SK-N-SH treated with all-trans-retinoic acid at 6 μM for 48 hours (cell line): Measurements from ENCODE around the gene LAMA2.

Experiments used
- ATAC-seq: fragments of 200-7000 bp; cut with Tn5 transposase; 3 replicates; pipeline ENCODE4 v1.9.1; 2020; ENCODE audit warnings: mild to moderate bottlenecking, moderate library complexity
- ARNTL ChIP-seq: fragments of 450-650 bp; formaldehyde crosslinking; IDR thresholded peaks from 2 replicates; pipeline ENCODE4 v1.5.0; 2020; ENCODE audit warnings: low read depth, mild to moderate bottlenecking, moderate library complexity, borderline replicate concordance
- BACH2 ChIP-seq: fragments of 250-450 bp; sonication (Bioruptor Pico); IDR thresholded peaks from 2 replicates; pipeline ENCODE4 v1.9.0; 2021; ENCODE audit warnings: mild to moderate bottlenecking, borderline replicate concordance
- ESRRG ChIP-seq: fragments of 250-450 bp; sonication (Bioruptor Pico); IDR thresholded peaks from 2 replicates; pipeline ENCODE4 v1.6.1; 2021; ENCODE audit warnings: mild to moderate bottlenecking
- GLIS3 ChIP-seq: fragments of 250-450 bp; sonication (Bioruptor Pico); IDR thresholded peaks from 2 replicates; pipeline ENCODE4 v1.5.0; 2020; ENCODE audit warnings: mild to moderate bottlenecking, moderate library complexity
- ISL1 ChIP-seq: fragments of 250-450 bp; sonication (Bioruptor Pico); IDR thresholded peaks from 2 replicates; pipeline ENCODE4 v2.1.2; 2022; ENCODE audit warnings: mild to moderate bottlenecking, moderate library complexity
- OSR1 ChIP-seq: fragments of 250-450 bp; sonication (Bioruptor Pico); IDR thresholded peaks from 2 replicates; pipeline ENCODE4 v1.8.0; 2022; ENCODE audit warnings: moderate library complexity, mild to moderate bottlenecking, inconsistent platforms
- PPARA ChIP-seq: fragments of 250-450 bp; sonication (Bioruptor Pico); IDR thresholded peaks from 2 replicates; pipeline ENCODE4 v1.5.0; 2020; ENCODE audit warnings: mild to moderate bottlenecking, borderline replicate concordance
- RARB ChIP-seq: fragments of 250-450 bp; sonication (Bioruptor Pico); IDR thresholded peaks from 2 replicates; pipeline ENCODE4 v1.8.0; 2021; ENCODE audit warnings: mild to moderate bottlenecking, moderate library complexity
- SNAI2 ChIP-seq: fragments of 250-450 bp; sonication (Bioruptor Pico); IDR thresholded peaks from 2 replicates; pipeline ENCODE4 v1.5.0; 2020; ENCODE audit warnings: mild to moderate bottlenecking, moderate library complexity
- TCF4 ChIP-seq: fragments of 250-450 bp; sonication (Bioruptor Pico); IDR thresholded peaks from 2 replicates; pipeline ENCODE4 v1.8.0; 2021; ENCODE audit warnings: mild to moderate bottlenecking, moderate library complexity, borderline replicate concordance
- TOX ChIP-seq: fragments of 250-450 bp; sonication (Bioruptor Pico); IDR thresholded peaks from 2 replicates; pipeline ENCODE4 v1.8.0; 2021; ENCODE audit warnings: mild to moderate bottlenecking, moderate library complexity, borderline replicate concordance
- ZFP3 ChIP-seq: fragments of 250-450 bp; sonication (Bioruptor Pico); IDR thresholded peaks from 2 replicates; pipeline ENCODE4 v1.5.0; 2020; ENCODE audit warnings: mild to moderate bottlenecking, moderate library complexity
- ZFP30 ChIP-seq: fragments of 450-650 bp; formaldehyde crosslinking; IDR thresholded peaks from 2 replicates; pipeline ENCODE4 v1.5.0; 2022; ENCODE audit warnings: mild to moderate bottlenecking, moderate library complexity
- ZNF565 ChIP-seq: fragments of 450-650 bp; formaldehyde crosslinking; conservative IDR thresholded peaks from 2 replicates; pipeline ENCODE4 v1.5.0; 2020; ENCODE audit warnings: low read depth, mild to moderate bottlenecking, moderate library complexity
- ZNF70 ChIP-seq: fragments of 450-650 bp; formaldehyde crosslinking; IDR thresholded peaks from 2 replicates; pipeline ENCODE4 v1.5.0; 2020; ENCODE audit warnings: mild to moderate bottlenecking, moderate library complexity
- ZNF8 ChIP-seq: fragments of 450-650 bp; formaldehyde crosslinking; IDR thresholded peaks from 2 replicates; pipeline ENCODE4 v1.5.0; 2020; ENCODE audit warnings: mild to moderate bottlenecking, moderate library complexity
- TF ChIP-seq, protein P1 (sequence below): fragments of 250-450 bp; sonication (Bioruptor Pico); IDR thresholded peaks from 2 replicates; pipeline ENCODE4 v1.8.0; 2020; ENCODE audit warnings: mild to moderate bottlenecking, moderate library complexity, borderline replicate concordance
- TF ChIP-seq, protein P2 (sequence below): fragments of 250-450 bp; sonication (Bioruptor Pico); IDR thresholded peaks from 2 replicates; pipeline ENCODE4 v1.8.0; 2021; ENCODE audit warnings: low read depth, mild to moderate bottlenecking, moderate library complexity, borderline replicate concordance
- TF ChIP-seq, protein P3 (sequence below): fragments of 250-450 bp; sonication (Bioruptor Pico); IDR thresholded peaks from 2 replicates; pipeline ENCODE4 v1.5.1; 2020; ENCODE audit warnings: low read depth, mild to moderate bottlenecking, moderate library complexity

Gene LAMA2

DNA sequence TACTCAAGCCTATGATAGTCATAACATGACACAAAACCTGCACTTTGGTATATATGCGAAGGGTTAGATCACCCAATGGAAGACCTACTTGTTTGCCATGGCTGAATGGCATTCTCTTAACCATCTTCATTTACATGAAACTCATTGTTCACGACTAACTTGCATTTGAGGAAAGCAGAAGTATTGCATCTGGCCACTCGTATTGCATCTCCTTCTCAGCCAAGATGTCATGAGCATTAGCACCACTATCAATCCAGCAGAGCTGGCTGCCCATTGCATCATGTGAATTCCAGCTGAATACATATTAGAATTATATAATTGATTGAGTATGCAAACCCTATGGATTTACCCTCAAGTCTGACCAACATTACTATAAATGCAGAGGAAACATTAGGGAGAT lies 390.2 kb downstream of the LAMA2 start:
- no peak for TF ChIP-seq OSR1 (CRISPR knock-in tag)
- TF ChIP-seq BACH2 (CRISPR knock-in tag), result no peak
- no peak for TF ChIP-seq ZFP3 (CRISPR knock-in tag)
- TF ChIP-seq, all 23 proteins: peak for 0
- ATAC-seq, result no peak

DNA sequence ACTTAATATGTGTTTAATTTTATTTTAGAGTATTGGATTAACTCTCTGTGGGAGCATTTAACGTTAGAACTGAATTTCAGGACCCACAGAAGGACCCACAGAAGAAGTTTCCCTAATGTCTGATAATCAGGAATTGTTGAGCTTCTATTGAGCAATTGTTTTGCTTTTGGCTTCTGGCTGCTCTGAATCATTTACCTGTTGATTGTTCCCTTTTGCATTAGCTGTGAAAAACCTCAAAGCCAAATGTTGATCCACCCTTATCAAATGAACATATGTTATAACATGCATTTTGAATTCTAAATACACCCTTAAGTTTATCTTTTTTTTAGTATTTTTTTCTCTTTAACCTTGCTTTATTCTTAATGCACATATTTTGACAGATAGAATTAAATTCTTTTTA lies 393.5 kb downstream of the LAMA2 start:
- ATAC-seq, result no peak

DNA sequence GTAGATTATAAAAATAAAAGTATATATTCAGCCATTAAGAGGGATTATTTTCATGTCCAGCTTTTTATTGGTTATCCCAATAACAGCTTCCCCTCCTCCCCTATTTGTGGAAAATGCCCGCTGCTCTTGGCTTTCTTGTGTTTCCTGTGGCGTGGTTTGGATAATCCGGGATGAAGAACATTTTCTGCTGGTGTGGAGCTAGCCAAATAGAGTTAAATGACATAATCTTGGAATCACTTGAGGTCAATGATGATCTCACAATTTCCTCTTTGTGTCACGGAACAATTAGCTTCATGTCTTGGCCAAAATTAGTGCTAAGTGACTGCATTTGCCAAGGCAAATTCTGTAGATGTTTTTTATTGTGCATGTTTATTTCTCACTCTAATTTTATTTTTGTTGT lies 394.0 kb downstream of the LAMA2 start:
- no peak for ATAC-seq

More for the DNA sequence above, 393.5 kb downstream of the LAMA2 start:
- TF ChIP-seq SNAI2 (no peak), TCF4 (CRISPR knock-in tag) (no peak), ZNF70 (CRISPR knock-in tag) (no peak), ESRRG (CRISPR knock-in tag) (no peak), ZFP3 (CRISPR knock-in tag) (no peak), GLIS3 (CRISPR knock-in tag) (no peak), ZNF565 (no peak), BACH2 (CRISPR knock-in tag) (no peak), RARB (CRISPR knock-in tag) (no peak), ISL1 (CRISPR knock-in tag) (no peak), ARNTL (CRISPR knock-in tag) (no peak), ZFP30 (CRISPR knock-in tag) (no peak), PPARA (CRISPR knock-in tag) (no peak), OSR1 (CRISPR knock-in tag) (no peak), ZNF8 (CRISPR knock-in tag) (no peak)
- TF ChIP-seq, protein P1, sequence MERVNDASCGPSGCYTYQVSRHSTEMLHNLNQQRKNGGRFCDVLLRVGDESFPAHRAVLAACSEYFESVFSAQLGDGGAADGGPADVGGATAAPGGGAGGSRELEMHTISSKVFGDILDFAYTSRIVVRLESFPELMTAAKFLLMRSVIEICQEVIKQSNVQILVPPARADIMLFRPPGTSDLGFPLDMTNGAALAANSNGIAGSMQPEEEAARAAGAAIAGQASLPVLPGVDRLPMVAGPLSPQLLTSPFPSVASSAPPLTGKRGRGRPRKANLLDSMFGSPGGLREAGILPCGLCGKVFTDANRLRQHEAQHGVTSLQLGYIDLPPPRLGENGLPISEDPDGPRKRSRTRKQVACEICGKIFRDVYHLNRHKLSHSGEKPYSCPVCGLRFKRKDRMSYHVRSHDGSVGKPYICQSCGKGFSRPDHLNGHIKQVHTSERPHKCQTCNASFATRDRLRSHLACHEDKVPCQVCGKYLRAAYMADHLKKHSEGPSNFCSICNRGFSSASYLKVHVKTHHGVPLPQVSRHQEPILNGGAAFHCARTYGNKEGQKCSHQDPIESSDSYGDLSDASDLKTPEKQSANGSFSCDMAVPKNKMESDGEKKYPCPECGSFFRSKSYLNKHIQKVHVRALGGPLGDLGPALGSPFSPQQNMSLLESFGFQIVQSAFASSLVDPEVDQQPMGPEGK, result no peak
- TF ChIP-seq, protein P2, sequence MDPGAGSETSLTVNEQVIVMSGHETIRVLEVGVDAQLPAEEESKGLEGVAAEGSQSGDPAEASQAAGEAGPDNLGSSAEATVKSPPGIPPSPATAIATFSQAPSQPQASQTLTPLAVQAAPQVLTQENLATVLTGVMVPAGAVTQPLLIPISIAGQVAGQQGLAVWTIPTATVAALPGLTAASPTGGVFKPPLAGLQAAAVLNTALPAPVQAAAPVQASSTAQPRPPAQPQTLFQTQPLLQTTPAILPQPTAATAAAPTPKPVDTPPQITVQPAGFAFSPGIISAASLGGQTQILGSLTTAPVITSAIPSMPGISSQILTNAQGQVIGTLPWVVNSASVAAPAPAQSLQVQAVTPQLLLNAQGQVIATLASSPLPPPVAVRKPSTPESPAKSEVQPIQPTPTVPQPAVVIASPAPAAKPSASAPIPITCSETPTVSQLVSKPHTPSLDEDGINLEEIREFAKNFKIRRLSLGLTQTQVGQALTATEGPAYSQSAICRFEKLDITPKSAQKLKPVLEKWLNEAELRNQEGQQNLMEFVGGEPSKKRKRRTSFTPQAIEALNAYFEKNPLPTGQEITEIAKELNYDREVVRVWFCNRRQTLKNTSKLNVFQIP (CRISPR knock-in tag), result no peak
- TF ChIP-seq, protein P3, sequence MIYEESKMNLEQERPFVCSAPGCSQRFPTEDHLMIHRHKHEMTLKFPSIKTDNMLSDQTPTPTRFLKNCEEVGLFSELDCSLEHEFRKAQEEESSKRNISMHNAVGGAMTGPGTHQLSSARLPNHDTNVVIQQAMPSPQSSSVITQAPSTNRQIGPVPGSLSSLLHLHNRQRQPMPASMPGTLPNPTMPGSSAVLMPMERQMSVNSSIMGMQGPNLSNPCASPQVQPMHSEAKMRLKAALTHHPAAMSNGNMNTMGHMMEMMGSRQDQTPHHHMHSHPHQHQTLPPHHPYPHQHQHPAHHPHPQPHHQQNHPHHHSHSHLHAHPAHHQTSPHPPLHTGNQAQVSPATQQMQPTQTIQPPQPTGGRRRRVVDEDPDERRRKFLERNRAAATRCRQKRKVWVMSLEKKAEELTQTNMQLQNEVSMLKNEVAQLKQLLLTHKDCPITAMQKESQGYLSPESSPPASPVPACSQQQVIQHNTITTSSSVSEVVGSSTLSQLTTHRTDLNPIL, result no peak
- TF ChIP-seq, all 23 proteins: peak for 0

More for the DNA sequence above, 394.0 kb downstream of the LAMA2 start:
- no peak for TF ChIP-seq GLIS3 (CRISPR knock-in tag)
- no peak for TF ChIP-seq TOX (CRISPR knock-in tag)
- TF ChIP-seq ZFP30 (CRISPR knock-in tag), result no peak
- TF ChIP-seq OSR1 (CRISPR knock-in tag), result no peak
- TF ChIP-seq, protein P1, result no peak
- no peak for TF ChIP-seq ISL1 (CRISPR knock-in tag)
- TF ChIP-seq, protein P2 (CRISPR knock-in tag), result no peak
- TF ChIP-seq ZNF565, result no peak
- TF ChIP-seq, protein P3, result no peak
- TF ChIP-seq ZFP3 (CRISPR knock-in tag), result no peak
- no peak for TF ChIP-seq RARB (CRISPR knock-in tag)
- TF ChIP-seq TCF4 (CRISPR knock-in tag), result no peak
